Measurements from ENCODE around the gene SH3RF2.

DNA sequence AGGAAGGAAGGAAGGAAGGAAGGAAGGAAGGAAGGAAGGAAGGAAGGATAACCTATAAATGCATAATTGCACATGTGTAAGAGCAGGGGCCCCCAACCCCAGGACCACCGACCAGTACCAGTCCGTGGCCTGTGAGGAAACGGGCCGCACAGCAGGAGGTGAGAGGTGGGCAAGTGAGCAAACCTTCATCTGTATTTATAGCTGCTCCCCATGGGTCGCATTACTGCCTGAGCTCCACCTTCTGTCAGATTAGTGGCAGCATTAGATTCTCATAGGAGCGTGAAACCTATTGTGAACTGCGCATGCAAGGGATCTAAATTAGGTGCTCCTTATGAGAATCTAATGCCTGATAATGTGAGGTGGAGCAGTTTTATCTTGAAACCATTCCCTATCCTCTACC is 66.1 kb downstream of the SH3RF2 start:
- TF ChIP-seq, protein P1, sequence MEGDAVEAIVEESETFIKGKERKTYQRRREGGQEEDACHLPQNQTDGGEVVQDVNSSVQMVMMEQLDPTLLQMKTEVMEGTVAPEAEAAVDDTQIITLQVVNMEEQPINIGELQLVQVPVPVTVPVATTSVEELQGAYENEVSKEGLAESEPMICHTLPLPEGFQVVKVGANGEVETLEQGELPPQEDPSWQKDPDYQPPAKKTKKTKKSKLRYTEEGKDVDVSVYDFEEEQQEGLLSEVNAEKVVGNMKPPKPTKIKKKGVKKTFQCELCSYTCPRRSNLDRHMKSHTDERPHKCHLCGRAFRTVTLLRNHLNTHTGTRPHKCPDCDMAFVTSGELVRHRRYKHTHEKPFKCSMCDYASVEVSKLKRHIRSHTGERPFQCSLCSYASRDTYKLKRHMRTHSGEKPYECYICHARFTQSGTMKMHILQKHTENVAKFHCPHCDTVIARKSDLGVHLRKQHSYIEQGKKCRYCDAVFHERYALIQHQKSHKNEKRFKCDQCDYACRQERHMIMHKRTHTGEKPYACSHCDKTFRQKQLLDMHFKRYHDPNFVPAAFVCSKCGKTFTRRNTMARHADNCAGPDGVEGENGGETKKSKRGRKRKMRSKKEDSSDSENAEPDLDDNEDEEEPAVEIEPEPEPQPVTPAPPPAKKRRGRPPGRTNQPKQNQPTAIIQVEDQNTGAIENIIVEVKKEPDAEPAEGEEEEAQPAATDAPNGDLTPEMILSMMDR (IDR thresholded peaks at IDR 0.05 in 4 of 5, conservative IDR thresholded peaks at IDR 0.05 in 1 of 5), result no peak
- TF ChIP-seq POLR2A (IDR thresholded peaks at IDR 0.05), result no peak
